ENCODE measurements around the gene TBCEL. TPM values are rescaled to one million over a fixed set of nuclear protein-coding genes. Genes with fewer than 3 reads are reported as not detected.

TBCEL gene
- total RNA-seq, 1 experiment from 2014 or later = 17.7 TPM

- H2AFZ ChIP-seq (ENCODE audit: low read depth, low read length, poor library complexity, severe bottlenecking) = no peak overlapping the region
- ChIA-PET POLR2A (no interaction called here), RAD21 (ENCODE audit: low non-redundant PET in 1 of 2, low total read pairs in 2 of 2, uncharacterized antibody in 2 of 2, unreplicated experiment in 2 of 2) (no interaction called here), CTCF (no interaction called here)
- no peak overlapping the region for H3K27ac ChIP-seq (ENCODE audit: low read depth, low read length)
- no peaks in the 10 kb centered on the region for H3K9me3 ChIP-seq (ENCODE audit: control insufficient read depth in 1 of 2, insufficient read depth in 1 of 2, low read depth in 1 of 2, low read length in 2 of 2)
- no peak for TF ChIP-seq POLR2AphosphoS5 (IDR thresholded peaks at IDR 0.05; ENCODE audit: low read depth, low read length)
- TF ChIP-seq ATF3 (IDR thresholded peaks at IDR 0.05) = no peak
- no peak for TF ChIP-seq MAX (IDR thresholded peaks at IDR 0.05)
- no peak for TF ChIP-seq POLR2A (IDR thresholded peaks at IDR 0.05; ENCODE audit: borderline replicate concordance, extremely low read depth, insufficient read depth, insufficient read length)
- TF ChIP-seq SRF (IDR thresholded peaks at IDR 0.05; ENCODE audit: low read depth) = no peak
- TF ChIP-seq CEBPB (IDR thresholded peaks at IDR 0.05; ENCODE audit: low read depth) = no peak
- no peak for TF ChIP-seq EZH2 (IDR thresholded peaks at IDR 0.05)
- no peak for TF ChIP-seq FOSL1 (IDR thresholded peaks at IDR 0.05; ENCODE audit: low read depth)
- no peak for TF ChIP-seq EGR1 (IDR thresholded peaks at IDR 0.05; ENCODE audit: low read depth)
- TF ChIP-seq REST (IDR thresholded peaks at IDR 0.05; ENCODE audit: low read depth) = no peak
- TF ChIP-seq CBX3 (IDR thresholded peaks at IDR 0.05; ENCODE audit: low read depth) = no peak
- TF ChIP-seq CTCF (IDR thresholded peaks at IDR 0.05 in 2 of 3, conservative IDR thresholded peaks at IDR 0.05 in 1 of 3; ENCODE audit: borderline replicate concordance in 1 of 3, insufficient read depth in 1 of 3, low read depth in 2 of 3, low read length in 2 of 3) = no peak
- TF ChIP-seq ZFX (IDR thresholded peaks at IDR 0.05) = no peak
- no peak for TF ChIP-seq ZBTB33 (IDR thresholded peaks at IDR 0.05; ENCODE audit: extremely low read depth, insufficient replicate concordance, low read length)
- TF ChIP-seq YY1 (IDR thresholded peaks at IDR 0.05; ENCODE audit: extremely low read depth, insufficient replicate concordance, low read depth, low read length) = no peak
- TF ChIP-seq ELF1 (IDR thresholded peaks at IDR 0.05; ENCODE audit: borderline replicate concordance, low read depth) = no peak
- TF ChIP-seq JUND (IDR thresholded peaks at IDR 0.05) = no peak
- TF ChIP-seq EZH2phosphoT487 (IDR thresholded peaks at IDR 0.05; ENCODE audit: borderline replicate concordance) = no peak
- no peak for TF ChIP-seq SIN3A (IDR thresholded peaks at IDR 0.05; ENCODE audit: low read depth)
- H3K9me2 ChIP-seq (ENCODE audit: insufficient read depth) = no peaks in the 10 kb centered on the region
- H3K4me2 ChIP-seq (ENCODE audit: low read length) = no peak overlapping the region
- no peaks in the 10 kb centered on the region for H4K20me1 ChIP-seq (ENCODE audit: insufficient read depth)
- H3K27me3 ChIP-seq (ENCODE audit: insufficient read depth, low read length) = no peaks in the 10 kb centered on the region
- no peak overlapping the region for H3K4me3 ChIP-seq (replicated peaks in 1 of 2; ENCODE audit: low read depth in 1 of 2, low read length in 2 of 2)
- DNase-seq (ENCODE audit: low read depth, low spot score) (no peak), ATAC-seq (no peak)
- no peak overlapping the region for H3K9ac ChIP-seq (ENCODE audit: low read length)
- intact Hi-C loops (cut with micrococcal nuclease) = no loop called here
- H3K4me1 ChIP-seq (ENCODE audit: control insufficient read depth in 1 of 2, insufficient read depth in 2 of 2, low read length in 2 of 2) = no peaks in the 10 kb centered on the region
- H3K36me3 ChIP-seq (ENCODE audit: control insufficient read depth in 1 of 2, insufficient read depth in 2 of 2, low read length in 2 of 2) = peaks cover 0 to 12% of the 10 kb centered on the region in 2 experiments; a peak in 3 of 4 replicates
- no TSS peak for BruUV-seq (replicated peaks)
- H3K79me2 ChIP-seq (ENCODE audit: insufficient read depth, low read length) = no peaks in the 10 kb centered on the region
Measured at GRCh38 chr11:121053244-121053643, 29.3 kb downstream of the TBCEL start.
